GM21529 (cell line): ENCODE data around the gene CDK14.

Experiments
- ATAC-seq: cut with Tn5 transposase; IDR thresholded peaks from one replicate; pipeline ENCODE4 v1.9.1; 2021; ENCODE audit not compliant: unreplicated experiment

CDK14 gene

DNA sequence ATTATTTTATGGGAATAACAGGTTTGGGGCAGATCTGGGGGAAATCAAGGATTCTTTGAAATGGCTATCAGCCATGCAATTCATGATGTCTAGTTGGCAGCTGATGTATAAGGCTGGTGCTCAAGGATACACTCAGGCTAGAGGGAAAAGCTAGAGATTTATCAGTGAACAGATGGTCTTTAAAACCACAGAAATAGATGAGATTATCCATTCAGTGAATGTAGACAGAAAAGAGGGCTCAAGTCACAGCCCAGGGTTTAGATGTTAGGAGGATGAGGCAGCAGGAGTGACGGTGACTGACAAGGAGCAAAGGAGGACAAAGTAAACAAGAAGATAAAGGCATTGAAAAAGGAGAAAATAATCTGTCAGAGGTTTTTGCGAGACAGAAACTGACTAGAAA, 238.7 kb downstream of the CDK14 start:
- no peak for ATAC-seq

DNA sequence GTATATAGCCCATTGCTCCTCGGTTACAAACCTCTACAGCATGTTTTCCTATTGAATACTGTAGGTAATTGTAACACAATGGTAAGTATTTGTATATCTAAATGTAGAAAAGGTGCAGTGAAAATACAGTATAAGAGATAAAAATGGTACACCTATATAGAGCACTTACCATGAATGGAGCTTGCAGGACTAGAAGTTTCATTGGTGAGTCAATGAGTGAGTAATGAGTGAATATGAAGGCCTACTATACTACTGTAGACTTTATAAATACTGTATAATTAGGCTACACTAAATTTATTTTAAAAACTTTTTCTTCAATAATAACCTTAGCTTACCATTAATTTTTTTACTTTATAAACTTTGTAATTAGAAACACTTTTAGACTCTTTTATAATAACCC, 239.7 kb downstream of the CDK14 start:
- no peak for ATAC-seq

DNA sequence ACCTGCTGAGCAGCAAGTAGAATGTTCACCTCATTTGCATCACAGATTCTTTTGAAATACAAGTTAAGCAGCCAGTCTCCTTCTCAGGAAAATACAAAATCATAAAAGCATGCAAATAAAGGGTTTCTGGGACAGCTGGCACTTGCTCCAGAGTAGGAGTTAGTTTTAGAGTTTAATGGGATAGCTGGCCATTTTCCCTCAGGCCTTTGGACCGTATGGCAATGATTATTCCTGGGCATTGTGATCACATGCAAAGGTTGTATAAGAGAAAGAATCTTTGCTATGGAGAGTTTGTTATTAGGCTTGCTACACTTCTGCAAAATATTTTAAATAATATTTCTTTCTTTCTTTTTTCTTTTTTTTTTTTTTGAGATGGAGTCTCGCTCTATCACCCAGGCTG, 240.8 kb downstream of the CDK14 start:
- ATAC-seq, result no peak

DNA sequence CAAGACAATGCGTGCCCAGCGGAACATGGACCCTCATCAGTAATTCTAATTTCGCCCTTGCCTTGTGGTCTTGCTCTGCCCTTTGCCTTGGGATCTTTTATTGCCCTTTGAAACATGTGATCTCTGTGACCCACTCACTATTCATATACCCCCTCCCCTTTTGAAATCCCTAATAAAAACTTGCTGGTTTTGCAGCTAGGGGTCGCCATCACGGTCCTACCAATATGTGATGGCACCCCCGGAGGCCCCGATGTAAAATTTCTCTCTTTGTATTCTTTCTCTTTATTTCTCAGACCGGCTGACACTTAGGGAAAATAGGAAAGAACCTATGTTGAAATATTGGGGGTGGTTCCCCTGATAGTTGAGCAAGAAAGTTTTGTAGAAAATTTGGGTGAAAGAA, 242.7 kb downstream of the CDK14 start:
- ATAC-seq, result no peak

DNA sequence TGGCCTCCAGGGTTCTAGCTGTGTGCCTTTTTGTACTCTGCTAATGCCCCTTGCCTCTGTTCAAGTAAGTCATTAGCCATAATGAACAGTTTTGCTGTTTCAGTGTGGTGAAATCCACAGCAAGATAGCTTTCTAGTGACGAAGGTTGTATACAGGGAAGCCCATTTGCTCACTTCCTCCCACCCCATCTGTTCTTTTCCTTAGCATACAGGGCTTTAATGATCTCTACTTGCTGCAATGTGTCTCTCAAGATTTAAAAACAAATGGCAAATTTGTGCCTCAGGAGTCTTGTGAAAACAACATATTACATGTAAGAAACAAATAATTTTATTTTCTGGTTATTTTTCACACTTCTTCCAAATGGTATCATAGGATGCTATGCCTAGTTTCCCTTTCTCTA, 243.2 kb downstream of the CDK14 start:
- no peak for ATAC-seq

DNA sequence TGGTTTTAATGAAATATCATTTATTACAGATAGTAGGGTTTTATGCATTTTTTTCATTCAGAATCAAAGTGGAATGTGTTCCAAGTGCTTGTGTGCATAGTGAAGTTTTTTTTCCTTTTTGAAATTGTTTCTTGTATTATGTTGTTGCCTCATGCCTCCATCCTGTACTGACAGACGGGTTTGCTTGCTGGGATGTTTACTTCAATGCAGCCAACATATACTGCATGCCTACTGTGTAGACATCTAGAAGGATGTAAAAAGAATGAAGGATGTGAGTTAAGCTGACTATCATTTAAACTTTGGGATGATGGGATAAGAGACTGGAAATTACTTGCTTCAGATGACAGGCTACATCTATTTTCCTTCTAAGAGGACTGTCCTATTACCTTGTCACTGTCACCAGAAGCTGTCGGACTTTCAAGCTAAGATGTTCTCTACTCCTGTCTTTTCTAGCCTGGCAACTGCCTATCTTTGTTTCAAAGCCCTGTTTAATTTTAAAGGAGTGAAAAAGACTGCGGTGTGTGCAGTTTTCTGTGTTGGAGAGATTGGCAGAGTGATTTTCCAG, 243.7 kb downstream of the CDK14 start:
- ATAC-seq, result no peak

DNA sequence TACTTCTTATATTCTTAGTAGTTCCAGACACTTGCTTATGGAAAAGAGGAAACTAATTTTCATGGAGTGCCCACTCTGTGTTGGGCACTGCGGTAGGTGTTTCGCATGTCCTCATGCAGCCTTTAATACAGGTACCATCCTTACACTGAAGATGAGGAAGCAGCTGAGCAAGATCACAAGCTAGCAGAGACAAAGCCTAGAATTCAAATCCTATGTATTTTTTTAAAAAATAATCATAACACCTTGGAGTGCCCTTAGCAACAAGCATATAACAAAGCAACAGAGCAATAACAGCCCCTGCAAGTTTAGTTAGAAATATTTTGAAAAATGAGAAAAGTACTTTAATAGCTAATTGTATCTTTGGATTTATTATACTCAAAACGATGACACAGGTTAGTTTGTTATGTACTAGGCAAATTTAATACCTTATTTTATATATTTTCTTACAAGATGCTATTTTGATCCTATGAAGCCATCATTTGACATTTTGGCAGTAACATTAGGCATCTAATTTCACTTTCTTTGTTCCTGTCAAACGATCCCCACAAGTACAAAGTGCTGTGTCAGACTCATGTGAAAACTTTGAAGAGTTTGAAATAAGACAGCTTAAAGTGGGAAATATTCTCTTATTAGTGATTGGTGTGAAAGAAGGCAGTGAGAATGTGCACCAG, 245.8 kb downstream of the CDK14 start:
- no peak for ATAC-seq

DNA sequence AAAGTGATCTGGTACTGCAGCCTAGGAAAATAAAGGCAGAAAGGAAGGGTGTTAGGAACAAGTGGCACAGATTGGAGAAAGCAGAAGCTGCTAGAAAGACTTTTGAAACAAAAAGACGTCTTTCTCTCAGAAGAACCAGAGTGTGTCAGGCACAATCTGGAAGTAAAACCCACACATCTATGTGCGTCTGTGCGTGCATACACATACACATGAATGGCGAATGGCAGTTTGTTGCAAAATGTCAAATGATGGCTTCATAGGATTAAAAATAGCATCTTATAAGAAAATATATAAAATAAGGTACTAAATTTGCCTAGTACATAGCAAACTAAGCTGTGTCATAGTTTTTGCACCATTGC, 246.3 kb downstream of the CDK14 start:
- ATAC-seq, result no peak

DNA sequence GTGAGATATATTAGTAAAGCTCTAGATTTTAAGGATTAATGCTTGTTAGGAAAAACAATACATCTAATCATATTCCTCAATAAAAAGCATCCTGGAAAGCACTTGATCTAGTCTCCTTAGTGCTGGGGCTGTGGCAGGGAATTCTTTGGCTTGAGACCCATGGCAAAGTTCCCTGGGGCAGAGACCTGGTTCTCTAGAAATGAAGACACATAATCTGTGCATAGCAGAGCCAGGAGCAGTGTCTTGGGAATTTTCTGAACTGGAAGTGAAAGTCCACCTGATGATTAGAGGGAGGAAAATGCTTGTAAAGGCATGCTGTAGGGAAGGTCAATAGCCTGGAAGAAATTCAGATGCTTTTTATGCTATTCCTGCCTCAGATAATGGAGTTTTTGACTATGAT, 247.4 kb downstream of the CDK14 start:
- ATAC-seq, result no peak

DNA sequence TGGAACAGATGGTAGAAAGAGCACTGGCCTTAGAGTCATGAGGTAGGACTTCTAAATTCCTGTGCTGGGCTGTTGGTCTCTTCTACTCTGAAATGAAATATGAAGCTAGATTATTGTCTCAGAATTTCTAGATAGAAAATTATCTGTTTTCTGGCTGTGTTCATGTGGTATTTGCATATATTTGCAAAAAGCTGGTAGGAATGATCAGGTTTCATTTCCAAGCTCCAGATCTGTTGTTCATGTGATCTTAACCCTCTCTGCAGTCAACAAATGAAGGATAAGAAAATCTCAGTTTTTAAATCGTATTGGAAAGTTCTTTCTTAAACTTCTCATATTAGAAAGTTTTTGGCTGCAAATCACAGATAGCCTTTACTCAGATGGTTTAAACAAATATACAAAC, 248.3 kb downstream of the CDK14 start:
- ATAC-seq, result no peak

DNA sequence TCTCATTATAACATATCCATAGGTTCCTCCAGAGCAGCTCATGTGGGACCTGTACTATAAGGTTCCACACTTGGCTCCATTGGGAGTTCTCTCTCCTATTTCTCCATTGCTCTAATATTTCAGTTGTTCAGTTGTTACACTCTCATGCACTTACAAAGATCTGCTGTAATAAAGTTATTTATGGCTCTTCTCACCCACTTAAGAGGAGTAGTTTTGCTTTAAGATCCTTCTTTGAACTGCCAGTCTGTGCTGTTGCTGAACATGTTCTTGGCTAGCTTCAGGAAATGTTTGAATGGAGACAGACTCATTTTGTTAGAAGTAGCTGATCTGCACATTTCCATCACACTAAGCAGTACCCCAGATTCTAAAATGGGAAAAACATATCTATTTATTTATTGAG, 250.1 kb downstream of the CDK14 start:
- no peak for ATAC-seq

DNA sequence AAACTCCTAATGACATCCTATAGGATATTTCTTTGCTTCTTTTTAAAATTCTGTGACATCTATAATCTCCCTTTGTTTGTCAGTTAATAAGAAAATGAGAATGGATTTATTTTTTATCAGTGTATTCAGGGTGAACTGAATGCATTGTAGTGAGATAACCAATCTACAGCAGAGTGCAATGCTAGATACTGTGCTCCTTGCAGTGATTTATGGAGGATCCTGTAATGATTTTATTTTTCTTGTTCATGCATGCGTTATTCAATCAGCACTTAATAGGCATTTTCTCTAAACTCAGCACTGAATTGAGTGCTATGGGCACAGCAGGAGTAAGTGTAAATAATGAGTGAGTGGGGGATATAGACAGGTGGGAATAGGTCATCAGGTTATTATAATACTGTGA, 253.9 kb downstream of the CDK14 start:
- no peak for ATAC-seq

DNA sequence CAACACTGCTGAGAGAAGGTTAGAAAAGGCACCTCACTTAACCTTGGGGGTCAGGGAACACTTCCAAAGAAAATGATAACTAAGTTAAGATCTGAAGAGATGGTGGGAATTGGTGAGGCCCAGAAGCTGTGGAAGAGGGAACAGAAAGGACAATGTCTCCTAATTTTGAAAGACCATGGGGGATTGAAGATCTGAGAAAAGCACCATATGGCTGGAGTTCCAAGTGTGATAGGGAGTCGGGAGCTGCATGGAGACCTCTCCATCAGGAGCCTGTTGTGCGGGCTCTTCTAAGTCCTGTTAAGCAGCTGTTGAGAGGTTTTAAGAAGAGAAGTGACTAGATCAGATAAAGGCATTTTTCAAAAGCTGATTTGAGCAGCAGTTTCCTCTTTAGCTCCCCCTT, 254.3 kb downstream of the CDK14 start:
- no peak for ATAC-seq

DNA sequence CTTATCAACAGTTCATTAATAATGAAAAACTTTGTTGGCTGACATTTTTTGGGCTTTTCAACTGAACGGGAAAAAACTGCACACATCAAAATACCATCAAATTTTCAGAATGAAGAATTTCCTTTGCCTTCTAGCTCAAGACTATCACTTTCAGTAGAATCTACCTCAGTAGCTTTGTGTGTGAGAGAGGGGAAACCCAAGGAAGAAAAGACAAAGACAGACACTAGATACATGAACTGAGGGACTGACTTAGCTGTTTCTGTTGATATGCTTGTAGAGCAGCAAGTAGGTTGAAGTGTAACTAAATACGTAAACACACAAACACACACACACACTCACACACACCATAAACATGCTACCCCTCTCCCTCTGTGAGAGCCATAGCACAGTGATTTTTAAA, 257.1 kb downstream of the CDK14 start:
- ATAC-seq, result no peak

DNA sequence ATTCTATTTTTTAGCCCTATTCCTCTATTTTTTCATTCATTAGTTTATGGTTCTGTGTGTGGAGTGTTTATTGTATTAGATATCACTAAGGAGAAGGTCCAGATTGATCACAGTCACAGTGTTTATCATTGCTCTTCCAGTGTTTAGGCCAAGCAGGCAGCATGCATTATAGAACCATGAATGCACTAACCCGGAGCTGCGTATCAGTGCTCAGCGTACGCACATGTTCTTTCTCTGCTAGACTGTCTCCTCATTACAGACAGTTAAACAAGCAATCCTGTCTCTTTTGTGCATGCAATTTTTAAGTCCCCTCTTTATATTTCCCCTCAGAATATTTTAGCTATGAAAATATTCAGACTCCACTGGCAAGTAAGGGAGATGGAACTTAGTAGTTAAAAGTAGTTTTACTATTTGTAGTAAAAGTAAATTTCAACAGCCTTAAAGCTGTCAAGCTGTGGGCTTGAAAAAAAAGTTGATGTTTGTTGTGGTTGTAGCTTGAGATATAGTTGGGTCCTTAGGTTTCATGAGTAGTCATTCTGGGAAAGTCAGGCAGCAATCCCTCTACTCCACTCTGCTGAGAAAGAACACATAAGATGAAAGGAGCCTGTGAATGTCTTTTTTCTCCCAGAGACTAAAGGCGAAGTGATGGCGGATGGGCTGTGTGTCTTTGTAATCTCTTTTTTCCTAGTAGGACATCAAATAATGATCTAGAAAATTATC, 260.4 kb downstream of the CDK14 start:
- ATAC-seq, result no peak

DNA sequence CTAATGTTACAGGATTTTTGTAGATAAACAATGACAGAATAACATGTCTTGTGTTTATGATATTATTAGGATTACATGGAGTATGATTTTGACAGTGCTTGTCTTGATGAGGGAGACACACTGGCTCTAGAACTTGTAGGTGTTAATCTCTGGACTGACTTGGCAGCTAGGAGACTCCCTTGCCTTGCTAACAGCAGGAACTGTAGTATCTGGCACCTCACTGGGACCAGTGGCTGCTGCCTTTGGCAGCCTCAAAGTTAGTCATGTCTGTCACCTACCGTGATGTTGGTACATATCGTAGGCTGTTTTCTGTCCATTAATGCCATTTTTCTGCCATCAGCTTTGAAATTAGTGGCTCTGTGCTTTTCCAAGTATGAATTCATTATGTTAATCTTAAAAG, 261.5 kb downstream of the CDK14 start:
- no peak for ATAC-seq

DNA sequence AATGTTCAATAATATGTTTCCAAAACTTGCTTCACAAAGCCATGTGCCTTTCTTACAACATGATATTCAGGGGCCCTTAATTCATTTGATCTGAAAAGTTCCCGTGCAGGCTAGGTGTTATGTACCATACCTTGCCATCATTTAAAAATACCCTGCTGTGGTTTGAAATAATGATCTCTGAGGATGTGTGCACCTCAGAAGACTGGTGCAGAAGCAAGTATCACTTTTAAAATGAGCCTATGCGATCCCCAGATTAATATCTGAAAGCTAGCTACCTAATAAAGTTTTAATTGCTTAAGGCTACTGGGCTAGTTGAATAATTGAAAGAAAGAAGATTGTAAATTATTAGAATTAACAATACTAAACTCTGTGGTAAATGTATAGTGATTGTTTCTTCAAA, 262.4 kb downstream of the CDK14 start:
- no peak for ATAC-seq

DNA sequence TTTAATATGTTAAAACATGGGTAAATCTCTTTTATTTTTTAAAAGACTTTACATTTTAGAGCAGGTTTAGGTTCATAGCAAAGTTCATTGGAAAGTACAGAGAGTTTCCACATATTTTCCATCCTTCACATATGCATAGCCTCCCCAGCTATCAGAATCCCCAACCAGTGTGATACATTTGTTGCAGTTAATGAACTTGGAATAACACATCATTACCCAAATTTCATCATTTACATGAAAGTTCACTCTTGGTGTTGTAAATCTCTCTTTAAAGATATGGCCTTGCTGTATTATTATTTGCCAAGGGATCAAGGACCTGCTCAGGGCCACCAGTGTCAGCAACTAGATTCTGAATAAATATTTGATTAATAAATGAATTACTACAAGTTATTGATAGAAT, 263.4 kb downstream of the CDK14 start:
- no peak for ATAC-seq

DNA sequence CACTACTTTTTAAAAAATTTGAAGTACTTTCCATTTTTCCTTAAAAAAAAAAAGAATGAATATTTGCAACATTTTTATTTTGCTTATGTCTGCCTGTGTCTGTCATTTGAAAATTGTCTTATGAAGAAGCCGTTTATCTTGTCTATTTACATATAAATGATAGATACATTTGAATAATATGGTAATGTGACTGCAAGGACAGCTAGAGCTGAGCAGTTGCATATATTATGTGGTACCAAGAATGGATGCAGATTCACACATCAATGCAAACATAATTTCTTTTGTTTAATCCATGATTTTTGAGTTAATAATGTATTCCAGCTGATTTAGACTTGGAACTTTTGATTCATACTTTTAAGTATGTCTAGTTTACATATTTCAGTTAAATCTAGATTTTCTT, 268.0 kb downstream of the CDK14 start:
- no peak for ATAC-seq

DNA sequence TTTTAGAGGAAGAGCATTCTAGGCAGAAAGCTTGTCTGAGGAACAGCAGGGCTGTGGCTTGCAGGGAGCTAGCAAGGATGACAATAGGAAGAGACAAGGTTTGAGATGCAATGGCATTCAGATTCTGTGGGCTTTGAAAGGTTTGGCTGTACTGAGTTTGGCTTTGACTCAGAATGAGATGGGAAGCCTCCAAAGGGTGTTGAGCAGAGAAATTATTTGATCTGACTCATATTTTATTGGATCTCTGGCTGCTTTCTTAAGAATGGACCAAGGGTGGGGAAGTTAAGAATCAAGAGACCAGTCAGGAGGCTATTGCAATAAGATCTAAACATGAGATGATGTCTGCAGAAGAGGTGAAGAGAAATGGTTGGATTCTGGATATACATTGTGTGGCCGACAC, 273.2 kb downstream of the CDK14 start:
- ATAC-seq, result no peak

DNA sequence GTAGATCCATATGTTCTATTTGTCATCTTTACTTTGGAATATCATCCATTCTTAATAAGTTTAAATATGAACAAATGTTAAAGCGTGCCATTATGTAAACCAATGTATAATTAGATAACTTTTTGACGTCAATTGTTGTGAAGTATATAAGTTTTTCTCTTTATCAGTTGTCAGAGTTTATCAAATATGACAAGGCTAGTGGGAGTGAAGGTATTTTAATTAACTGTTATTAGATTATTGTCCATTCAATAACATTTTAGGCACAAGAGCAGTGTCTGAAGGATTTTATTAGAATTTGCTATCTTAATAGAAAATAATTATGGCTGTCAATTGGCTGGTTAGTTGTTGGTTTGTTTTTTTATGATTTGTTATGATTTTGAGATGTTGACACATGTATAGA, 280.6 kb downstream of the CDK14 start:
- no peak for ATAC-seq

DNA sequence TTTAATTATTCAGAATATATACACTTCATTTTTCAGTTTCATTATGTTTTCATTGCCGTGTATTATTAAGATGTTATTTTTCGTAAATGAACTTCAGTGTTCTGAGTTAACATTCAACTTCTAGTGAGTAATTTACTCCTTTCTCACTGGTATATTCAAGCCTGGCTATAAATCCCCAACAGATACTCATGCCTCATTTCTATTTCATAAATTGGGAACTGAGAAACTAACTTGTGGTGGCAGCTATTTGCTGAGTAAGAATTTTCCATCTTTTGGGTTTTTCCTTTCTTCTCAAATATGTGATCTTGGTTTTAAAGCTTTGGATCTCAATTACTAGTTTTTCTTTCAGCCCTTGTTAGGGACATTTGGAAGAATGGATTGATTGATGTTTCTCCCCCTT, 281.1 kb downstream of the CDK14 start:
- peak; percentile 93 for ATAC-seq

DNA sequence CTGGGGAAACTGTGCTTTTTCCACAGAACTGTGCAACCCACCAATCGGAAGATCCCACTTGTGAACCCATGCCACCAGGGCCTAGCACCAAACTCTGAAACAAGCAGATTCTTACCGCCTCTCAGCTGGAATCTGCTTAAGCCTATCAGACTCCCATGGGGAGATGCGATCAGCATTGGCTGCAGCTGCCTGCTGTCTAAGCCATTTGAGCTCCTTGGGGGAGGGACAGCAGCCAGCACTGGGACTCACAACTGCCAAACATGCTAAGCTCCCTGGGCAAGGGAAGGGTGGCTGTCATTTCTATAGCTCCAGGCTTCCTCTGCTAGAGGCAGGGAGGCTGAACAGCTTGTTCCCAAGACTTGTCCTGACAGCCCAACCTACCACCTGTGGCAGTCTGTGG, 283.8 kb downstream of the CDK14 start:
- ATAC-seq, result no peak
